Measurements from ENCODE around the gene AVPR1B. TPM values are rescaled to one million over a fixed set of nuclear protein-coding genes. Genes with fewer than 3 reads are reported as not detected.

Gene AVPR1B, protein sequence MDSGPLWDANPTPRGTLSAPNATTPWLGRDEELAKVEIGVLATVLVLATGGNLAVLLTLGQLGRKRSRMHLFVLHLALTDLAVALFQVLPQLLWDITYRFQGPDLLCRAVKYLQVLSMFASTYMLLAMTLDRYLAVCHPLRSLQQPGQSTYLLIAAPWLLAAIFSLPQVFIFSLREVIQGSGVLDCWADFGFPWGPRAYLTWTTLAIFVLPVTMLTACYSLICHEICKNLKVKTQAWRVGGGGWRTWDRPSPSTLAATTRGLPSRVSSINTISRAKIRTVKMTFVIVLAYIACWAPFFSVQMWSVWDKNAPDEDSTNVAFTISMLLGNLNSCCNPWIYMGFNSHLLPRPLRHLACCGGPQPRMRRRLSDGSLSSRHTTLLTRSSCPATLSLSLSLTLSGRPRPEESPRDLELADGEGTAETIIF
- not detected in 2 replicates for total RNA-seq (ENCODE audit: low replicate concordance)

DNA sequence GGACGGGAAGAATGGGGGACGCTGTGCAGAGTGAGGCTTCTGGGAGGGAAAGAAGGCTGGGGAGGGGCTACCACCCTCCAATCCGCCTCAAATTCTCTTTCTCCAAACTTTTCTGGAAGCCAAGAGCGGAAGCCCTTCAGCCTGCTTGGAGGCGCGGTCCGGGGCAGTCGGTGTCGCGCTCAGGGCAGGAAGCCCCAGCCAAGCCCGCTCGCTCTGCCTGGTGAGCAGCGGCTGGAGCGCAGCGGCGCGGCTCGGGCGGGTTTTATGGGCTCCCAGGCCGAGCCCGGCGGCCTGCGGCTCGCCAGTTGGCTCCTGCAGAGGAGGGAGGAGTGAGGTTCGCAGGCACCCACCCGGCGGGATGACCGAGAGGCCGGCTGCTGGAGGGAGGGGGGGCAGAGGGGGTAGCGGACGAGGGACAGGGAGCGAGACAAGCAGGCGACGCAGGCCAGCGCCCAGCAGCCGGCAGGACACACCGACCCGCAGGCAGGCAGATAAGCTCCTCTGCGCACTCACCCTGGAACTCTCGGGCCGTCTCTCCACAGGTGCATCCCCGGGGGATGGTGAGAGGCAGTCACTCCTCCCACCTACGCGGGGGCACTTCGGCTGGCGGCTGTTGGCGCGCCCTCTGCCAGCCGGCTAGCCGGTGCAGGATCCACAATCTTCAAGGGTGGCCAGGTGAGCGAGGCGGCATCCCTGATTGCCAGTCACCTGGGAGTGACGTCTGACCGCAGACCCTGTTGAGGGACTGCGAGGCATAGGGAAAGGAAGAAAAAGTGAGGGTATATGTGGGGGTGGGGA is at the start of gene AVPR1B:
TSS of gene AVPR1B (minus strand) at position 238 of the 798 bp plus-strand sequence. CDS start 498 bp downstream, outside the sequence.

Other genes with a start within 250 kb of the AVPR1B start
- gene SLC26A9, start 173.9 kb downstream of the AVPR1B start, total RNA-seq (ENCODE audit: low replicate concordance) = 0.08 TPM in 1 of 2 replicates, not detected in the other
- gene RAB7B, start 114.0 kb downstream of the AVPR1B start, total RNA-seq (ENCODE audit: low replicate concordance) = 4.7 and 13.6 TPM in 2 replicates
- gene CTSE, start 93.5 kb downstream of the AVPR1B start, total RNA-seq (ENCODE audit: low replicate concordance) = 0.15 TPM in 1 of 2 replicates, not detected in the other
- not detected in 2 replicates for gene RHEX, start 64.2 kb downstream of the AVPR1B start, total RNA-seq (ENCODE audit: low replicate concordance)
- 3.2 and 3.5 TPM in 2 replicates for gene FAM72A, start 85.5 kb upstream of the AVPR1B start, total RNA-seq (ENCODE audit: low replicate concordance)
- gene SRGAP2, start 86.2 kb upstream of the AVPR1B start, total RNA-seq (ENCODE audit: low replicate concordance) = 35.8 and 53.4 TPM in 2 replicates